ENCODE measurements around the gene CNNM4.

GRCh38 chr2:96852667-96853066, 92.0 kb downstream of the CNNM4 start:
- TF ChIP-seq CTCF (IDR thresholded peaks at IDR 0.05), result no peak
- TF ChIP-seq POLR2A (IDR thresholded peaks at IDR 0.05), result no peak
